HCT116 (cell line): ENCODE measurements around the gene PLP2.
A peak's percentile ranks its signal among the peaks of the same experiment; 100 is the strongest.

ENCODE experiments used
- ATF3 ChIP-seq: IDR thresholded peaks from 2 replicates; pipeline ENCODE4 v1.6.1; 2012
- CTCF ChIP-seq, 3 experiments: fragments of 200-600 bp in 1 of 3; sonication (generic) in 1 of 3; IDR thresholded peaks in 2 of 3; conservative IDR thresholded peaks in 1 of 3; 2 replicates each; pipeline ENCODE4 v1.5.1; 2012 to 2017; ENCODE audit warnings: low read depth in 2 of 3, low read length in 2 of 3, antibody characterized with exemption in 1 of 3, borderline replicate concordance in 1 of 3, control low read depth in 1 of 3, mild to moderate bottlenecking in 1 of 3, mixed read lengths in 1 of 3, mixed run types in 1 of 3, moderate library complexity in 1 of 3; ENCODE audit not compliant: insufficient read depth in 1 of 3
- JUND ChIP-seq: IDR thresholded peaks from 2 replicates; pipeline ENCODE4 v1.6.1; 2012
- MAX ChIP-seq: IDR thresholded peaks from 2 replicates; pipeline ENCODE4 v1.6.1; 2012
- POLR2A ChIP-seq: IDR thresholded peaks from 2 replicates; pipeline ENCODE4 v1.7.0; 2011; ENCODE audit warnings: borderline replicate concordance; ENCODE audit not compliant: insufficient read depth, insufficient read length; ENCODE audit errors: extremely low read depth
- RAD21 ChIP-seq: IDR thresholded peaks from 2 replicates; pipeline ENCODE4 v1.6.1; 2012; ENCODE audit warnings: low read depth, mild to moderate bottlenecking
- SP1 ChIP-seq: IDR thresholded peaks from 2 replicates; pipeline ENCODE4 v1.6.1; 2012; ENCODE audit warnings: low read depth

- TF ChIP-seq POLR2A (peak; percentile 19), CTCF (IDR thresholded peaks at IDR 0.05 in 2 of 3, conservative IDR thresholded peaks at IDR 0.05 in 1 of 3; ENCODE audit: borderline replicate concordance in 1 of 3, insufficient read depth in 1 of 3, low read depth in 2 of 3, low read length in 2 of 3) (no peak), JUND (no peak), SP1 (no peak), ATF3 (no peak), RAD21 (no peak), MAX (no peak)
These were observed 4.6 kb upstream of the PLP2 start for GRCh38 chrX:49166914-49167739.
